SK-N-SH (cell line): Measurements from ENCODE around the gene HYCC1. TPM values are rescaled to one million over a fixed set of nuclear protein-coding genes. Genes with fewer than 3 reads are reported as not detected.

Experiments
- CTCF ChIA-PET: fragments of 300-600, 350-600 bp; formaldehyde crosslinking; extraction: SDS; loops from one replicate; lab custom pipeline; 2021; lab: Yijun Ruan, JAX
- POLR2A ChIA-PET: fragments of 350-600 bp; sonication (Branson Sonifier 250); formaldehyde crosslinking; extraction: SDS; loops from one replicate; lab custom pipeline; 2020; ENCODE audit warnings: antibody characterized with exemption, inconsistent platforms; lab: Yijun Ruan, JAX
- DNase-seq: peaks from one replicate; pipeline ENCODE4 v3.0.0; 2012
- H2AFZ ChIP-seq: fragments of 200-600 bp; sonication (generic); 2 replicates; pipeline ENCODE4 v1.8.1; 2016; ENCODE audit warnings: antibody characterized with exemption, mild to moderate bottlenecking, low read depth
- H3F3A ChIP-seq: fragments of 200-600 bp; sonication (generic); replicated peaks from 2 replicates; pipeline ENCODE3; 2016; ENCODE audit warnings: antibody characterized with exemption, mild to moderate bottlenecking; ENCODE audit not compliant: insufficient read depth
- H3K27ac ChIP-seq, 2 experiments: fragments of 200-500 bp in 1 of 2; fragments of 200-600 bp in 1 of 2; sonication (Bioruptor generic) in 1 of 2; sonication (generic), shearing (Covaris generic) in 1 of 2; 2 replicates each; pipeline versions ENCODE4 v1.5.1 to v1.6.1; 2014 to 2016; ENCODE audit warnings: low read depth in 2 of 2, inconsistent platforms in 1 of 2, low read length in 1 of 2, mild to moderate bottlenecking in 1 of 2, mixed read lengths in 1 of 2
- H3K27me3 ChIP-seq: fragments of 200-600 bp; sonication (generic), shearing (Covaris generic); 2 replicates; pipeline ENCODE4 v1.6.1; 2016; ENCODE audit warnings: mixed run types; ENCODE audit not compliant: insufficient read depth
- H3K36me3 ChIP-seq, 2 experiments: fragments of 200-500 bp in 1 of 2; fragments of 200-600 bp in 1 of 2; sonication (Bioruptor generic) in 1 of 2; sonication (generic) in 1 of 2; replicated peaks in 1 of 2; 2 replicates each; pipeline versions ENCODE3 to v1.5.1; 2014 to 2016; ENCODE audit warnings: low read length in 1 of 2, mild to moderate bottlenecking in 1 of 2; ENCODE audit not compliant: insufficient read depth in 2 of 2, control insufficient read depth in 1 of 2
- H3K4me1 ChIP-seq, 2 experiments: fragments of 200-500 bp in 1 of 2; fragments of 200-600 bp in 1 of 2; sonication (Bioruptor generic) in 1 of 2; sonication (generic), shearing (Covaris generic) in 1 of 2; 2 replicates each; pipeline versions ENCODE4 v1.5.1 to v1.6.1; 2014 to 2016; ENCODE audit warnings: low read depth in 1 of 2, low read length in 1 of 2, mixed run types in 1 of 2; ENCODE audit not compliant: insufficient read depth in 2 of 2, control insufficient read depth in 1 of 2
- H3K4me2 ChIP-seq: fragments of 200-600 bp; sonication (generic), shearing (Covaris generic); 2 replicates; pipeline ENCODE4 v1.6.1; 2017; ENCODE audit warnings: mixed run types
- H3K4me3 ChIP-seq, 2 experiments: fragments of 200-500 bp in 1 of 2; fragments of 200-600 bp in 1 of 2; sonication (Bioruptor generic) in 1 of 2; sonication (generic), shearing (Covaris generic) in 1 of 2; 2 replicates each; pipeline versions ENCODE4 v1.5.1 to v1.8.1; 2014 to 2016; ENCODE audit warnings: low read depth in 2 of 2, inconsistent platforms in 1 of 2, low read length in 1 of 2, mild to moderate bottlenecking in 1 of 2, mixed read lengths in 1 of 2, moderate library complexity in 1 of 2
- H3K79me2 ChIP-seq: fragments of 200-600 bp; sonication (generic); 2 replicates; pipeline ENCODE4 v1.8.1; 2017; ENCODE audit warnings: mild to moderate bottlenecking; ENCODE audit not compliant: insufficient read depth
- H3K9ac ChIP-seq: fragments of 200-600 bp; sonication (generic); 2 replicates; pipeline ENCODE4 v1.6.1; 2017; ENCODE audit warnings: mixed run types
- H3K9me2 ChIP-seq: fragments of 200-600 bp; sonication (generic); 2 replicates; pipeline ENCODE4 v1.6.1; 2017; ENCODE audit warnings: mixed run types
- H3K9me3 ChIP-seq: fragments of 200-600 bp; sonication (generic); 2 replicates; pipeline ENCODE4 v1.6.1; 2017; ENCODE audit warnings: mixed run types, mild to moderate bottlenecking, moderate library complexity
- H4K20me1 ChIP-seq: fragments of 200-600 bp; sonication (generic); 2 replicates; pipeline ENCODE4 v1.6.1; 2017; ENCODE audit warnings: mild to moderate bottlenecking, mixed run types; ENCODE audit not compliant: insufficient read depth
- CHD2 ChIP-seq: fragments of 150-350 bp; IDR thresholded peaks from 2 replicates; pipeline ENCODE4 v1.6.1; 2018; ENCODE audit warnings: low read length; ENCODE audit not compliant: partially characterized antibody
- CTCF ChIP-seq: fragments of 200-600 bp; sonication (generic); IDR thresholded peaks from 2 replicates; pipeline ENCODE4 v1.6.1; 2017; ENCODE audit warnings: antibody characterized with exemption, mild to moderate bottlenecking, moderate library complexity
- EP300 ChIP-seq, 2 experiments: IDR thresholded peaks; 2 replicates each; pipeline versions ENCODE4 v1.4.0 to v1.6.1; 2012; ENCODE audit warnings: borderline replicate concordance in 1 of 2, low read depth in 1 of 2, low read length in 1 of 2
- FOXM1 ChIP-seq: IDR thresholded peaks from 2 replicates; pipeline ENCODE4 v1.4.0; 2012; ENCODE audit warnings: low read depth, mild to moderate bottlenecking
- GABPA ChIP-seq: IDR thresholded peaks from 2 replicates; pipeline ENCODE4 v1.4.0; 2012; ENCODE audit warnings: low read depth, mild to moderate bottlenecking
- JUND ChIP-seq: IDR thresholded peaks from 2 replicates; pipeline ENCODE4 v1.4.0; 2012
- MXI1 ChIP-seq: IDR thresholded peaks from 2 replicates; pipeline ENCODE4 v1.6.1; 2012; ENCODE audit warnings: mild to moderate bottlenecking, low read depth, low read length, improper control_type of control experiment
- NFIC ChIP-seq: IDR thresholded peaks from 2 replicates; pipeline ENCODE4 v1.4.0; 2012; ENCODE audit warnings: borderline replicate concordance
- NRF1 ChIP-seq: IDR thresholded peaks from 2 replicates; pipeline ENCODE4 v1.6.1; 2012; ENCODE audit warnings: low read depth, mild to moderate bottlenecking, low read length
- RCOR1 ChIP-seq: fragments of 150-350 bp; IDR thresholded peaks from 2 replicates; pipeline ENCODE4 v1.6.1; 2017; ENCODE audit warnings: antibody characterized with exemption, low read length
- RFX5 ChIP-seq: IDR thresholded peaks from 2 replicates; pipeline ENCODE4 v1.6.1; 2012; ENCODE audit warnings: mild to moderate bottlenecking, improper control_type of control experiment, low read length
- RXRA ChIP-seq: IDR thresholded peaks from 2 replicates; pipeline ENCODE4 v1.4.0; 2012; ENCODE audit warnings: low read depth, mild to moderate bottlenecking, borderline replicate concordance
- TAF1 ChIP-seq: IDR thresholded peaks from 2 replicates; pipeline ENCODE4 v1.6.1; 2012; ENCODE audit warnings: low read depth, mild to moderate bottlenecking, low read length, moderate library complexity, borderline replicate concordance
- TEAD4 ChIP-seq: IDR thresholded peaks from 2 replicates; pipeline ENCODE4 v1.4.0; 2012; ENCODE audit warnings: mild to moderate bottlenecking, borderline replicate concordance; ENCODE audit not compliant: insufficient read depth
- YY1 ChIP-seq: IDR thresholded peaks from 2 replicates; pipeline ENCODE4 v1.4.0; 2012; ENCODE audit warnings: low read depth, mild to moderate bottlenecking
- ZBTB33 ChIP-seq: IDR thresholded peaks from 2 replicates; pipeline ENCODE4 v1.4.0; 2012; ENCODE audit warnings: low read depth, borderline replicate concordance
- WGBS: methylation state at CpG from one replicate; pipeline ENCODE4 v1.1.6; 2017; ENCODE audit warnings: low lambda C conversion rate; 5-methylcytosine and 5-hydroxymethylcytosine counted together
- polyA plus RNA-seq, 3 experiments: library from polyadenylated mRNA; depleted of rRNA; stranded (reverse); fragments of >200 nt; gene quantifications; 2 replicates each; pipeline ENCODE4 v1.2.3, GENCODE V29; 2012
- TF ChIP-seq, protein P1 (sequence below): fragments of 150-350 bp; IDR thresholded peaks from 2 replicates; pipeline ENCODE4 v1.6.1; 2017; ENCODE audit warnings: antibody characterized with exemption, low read length, low read depth, borderline replicate concordance
- TF ChIP-seq, protein P2 (sequence below): IDR thresholded peaks from 2 replicates; pipeline ENCODE4 v1.4.0; 2012; ENCODE audit warnings: low read depth

HYCC1 gene
- polyA plus RNA-seq, 1 of the 3 experiments (the other 2 are of a cell fraction): 5.3 TPM

DNA sequence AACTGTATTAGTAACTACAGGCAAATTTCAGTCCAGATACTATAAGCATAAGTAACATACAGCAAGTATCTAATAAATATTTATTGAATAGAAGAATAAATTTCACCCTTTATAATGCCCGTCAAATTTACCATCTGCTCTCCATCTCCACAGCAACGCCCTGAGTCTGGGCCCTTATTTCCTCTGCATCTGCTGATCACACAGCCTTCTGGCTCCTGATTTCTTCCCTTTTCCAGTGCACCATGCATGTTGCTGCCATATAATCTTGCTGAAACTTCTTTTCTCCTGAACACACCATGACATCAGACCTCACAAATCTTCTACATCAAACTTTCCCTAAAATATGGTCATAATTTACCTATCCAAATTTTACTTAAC lies 15.4 kb downstream of the HYCC1 start:
- Histone ChIP-seq H3K79me2 (no peaks in the 10 kb centered on the region; the same call in none of the 2 replicates), H3K9me3 (no peaks in the 10 kb centered on the region), H3K4me1 (no peaks in the 10 kb centered on the region; a peak in 1 of 4 replicates), H3F3A (no peaks in the 10 kb centered on the region), H3K27me3 (no peaks in the 10 kb centered on the region), H3K9ac (no peak overlapping the region), H4K20me1 (no peaks in the 10 kb centered on the region), H2AFZ (no peak overlapping the region), H3K9me2 (no peaks in the 10 kb centered on the region), H3K4me3 (no peak overlapping the region), H3K4me2 (no peak overlapping the region), H3K27ac (no peak overlapping the region; a peak in 1 of 4 replicates), H3K36me3 (no peaks in the 10 kb centered on the region)
- CTCF ChIA-PET: interaction anchor here (1.0 kb wide), 1 partner anchor 15 kb away, joined by 3 read pairs; the partner anchor contains the start of gene HYCC1
- WGBS: 13% methylated on average over 2 of the region's 2 CpGs
- no peak for DNase-seq
- POLR2A ChIA-PET: no interaction called here
- no peak for TF ChIP-seq CTCF
- no peak for TF ChIP-seq TAF1
- no peak for TF ChIP-seq RCOR1
- TF ChIP-seq EP300 (IDR thresholded peaks at IDR 0.05; ENCODE audit: borderline replicate concordance in 1 of 2, low read depth in 1 of 2, low read length in 1 of 2): no peak
- TF ChIP-seq NRF1: no peak
- no peak for TF ChIP-seq RFX5
- no peak for TF ChIP-seq NFIC
- no peak for TF ChIP-seq YY1
- TF ChIP-seq, protein P1, sequence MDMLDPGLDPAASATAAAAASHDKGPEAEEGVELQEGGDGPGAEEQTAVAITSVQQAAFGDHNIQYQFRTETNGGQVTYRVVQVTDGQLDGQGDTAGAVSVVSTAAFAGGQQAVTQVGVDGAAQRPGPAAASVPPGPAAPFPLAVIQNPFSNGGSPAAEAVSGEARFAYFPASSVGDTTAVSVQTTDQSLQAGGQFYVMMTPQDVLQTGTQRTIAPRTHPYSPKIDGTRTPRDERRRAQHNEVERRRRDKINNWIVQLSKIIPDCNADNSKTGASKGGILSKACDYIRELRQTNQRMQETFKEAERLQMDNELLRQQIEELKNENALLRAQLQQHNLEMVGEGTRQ: no peak
- no peak for TF ChIP-seq CHD2
- TF ChIP-seq FOXM1: no peak
- no peak for TF ChIP-seq RXRA
- no peak for TF ChIP-seq JUND
- TF ChIP-seq TEAD4: no peak
- no peak for TF ChIP-seq ZBTB33
- no peak for TF ChIP-seq GABPA
- TF ChIP-seq, protein P2, sequence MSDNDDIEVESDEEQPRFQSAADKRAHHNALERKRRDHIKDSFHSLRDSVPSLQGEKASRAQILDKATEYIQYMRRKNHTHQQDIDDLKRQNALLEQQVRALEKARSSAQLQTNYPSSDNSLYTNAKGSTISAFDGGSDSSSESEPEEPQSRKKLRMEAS: no peak
- no peak for TF ChIP-seq MXI1
